ENCODE measurements around the gene CTTNBP2. TPM values are rescaled to one million over a fixed set of nuclear protein-coding genes. Genes with fewer than 3 reads are reported as not detected.

Gene CTTNBP2
- total and polyA plus RNA-seq, 10 donors, result 0.68 to 15.1 (median 8.5) TPM

GRCh38 chr7:117772421-117772820, 100.8 kb downstream of the CTTNBP2 start:
- H3K27me3 ChIP-seq (replicated peaks in 1 of 7), result no peaks in the 10 kb centered on the region
- peaks cover 0 to 7% (median 0%) of the 10 kb centered on the region in 6 donors for H3K4me1 ChIP-seq
- H3K9me3 ChIP-seq, result no peaks in the 10 kb centered on the region
- H3K36me3 ChIP-seq, result no peaks in the 10 kb centered on the region
- TF ChIP-seq POLR2AphosphoS5 (IDR thresholded peaks at IDR 0.05), result no peak
- TF ChIP-seq CTCF (IDR thresholded peaks at IDR 0.05 in 8 of 11, conservative IDR thresholded peaks at IDR 0.05 in 3 of 11), result no peak
- no peak for TF ChIP-seq POLR2A (IDR thresholded peaks at IDR 0.05)
- no peak for DNase-seq
- no peak overlapping the region for H3K4me3 ChIP-seq
- 92 to 97% (median 94%) methylated on average over 2 of the region's 2 CpGs for WGBS, 5 donors
- intact Hi-C loops (cut with DNase I; ENCODE audit: low total_unique reads), result no loop called here
- H3K27ac ChIP-seq, result no peak overlapping the region

GRCh38 chr7:117771756-117772155, 101.5 kb downstream of the CTTNBP2 start:
- intact Hi-C loops (cut with DNase I; ENCODE audit: low total_unique reads), result no loop called here
- peaks cover 0 to 7% (median 0%) of the 10 kb centered on the region in 6 donors for H3K4me1 ChIP-seq
- H3K27ac ChIP-seq, result no peak overlapping the region
- TF ChIP-seq POLR2AphosphoS5 (IDR thresholded peaks at IDR 0.05), result no peak
- no peak for TF ChIP-seq POLR2A (IDR thresholded peaks at IDR 0.05)
- no peaks in the 10 kb centered on the region for H3K36me3 ChIP-seq
- H3K4me3 ChIP-seq, result no peak overlapping the region
- no peaks in the 10 kb centered on the region for H3K27me3 ChIP-seq (replicated peaks in 1 of 7)
- H3K9me3 ChIP-seq, result no peaks in the 10 kb centered on the region
- 61 to 91% (median 67%) methylated on average over 4 of the region's 4 CpGs for WGBS, 5 donors
- DNase-seq, result no peak

GRCh38 chr7:117769085-117769484, 104.2 kb downstream of the CTTNBP2 start:
- no peak overlapping the region for H3K4me3 ChIP-seq
- WGBS, 5 donors, result 43 to 94% (median 90%) methylated on average over 1 of the region's 1 CpG
- no peak overlapping the region for H3K27ac ChIP-seq
- no peak for TF ChIP-seq POLR2AphosphoS5 (IDR thresholded peaks at IDR 0.05)
- no peak for TF ChIP-seq CTCF (IDR thresholded peaks at IDR 0.05 in 8 of 11, conservative IDR thresholded peaks at IDR 0.05 in 3 of 11)
- no peak for TF ChIP-seq POLR2A (IDR thresholded peaks at IDR 0.05)
- H3K4me1 ChIP-seq, result peaks cover 0 to 4% (median 0%) of the 10 kb centered on the region in 6 donors
- no peaks in the 10 kb centered on the region for H3K36me3 ChIP-seq
- intact Hi-C loops (cut with DNase I; ENCODE audit: low total_unique reads), result no loop called here
- no peak for DNase-seq
- no peaks in the 10 kb centered on the region for H3K9me3 ChIP-seq
- H3K27me3 ChIP-seq (replicated peaks in 1 of 7), result no peaks in the 10 kb centered on the region

- H3K27ac ChIP-seq, result no peak overlapping the region
- no peak for DNase-seq
- H3K36me3 ChIP-seq, result no peaks in the 10 kb centered on the region
- TF ChIP-seq POLR2AphosphoS5 (IDR thresholded peaks at IDR 0.05) (no peak), POLR2A (IDR thresholded peaks at IDR 0.05) (no peak), CTCF (IDR thresholded peaks at IDR 0.05 in 8 of 11, conservative IDR thresholded peaks at IDR 0.05 in 3 of 11) (no peak)
- no peaks in the 10 kb centered on the region for H3K9me3 ChIP-seq
- no peak overlapping the region for H3K4me3 ChIP-seq
- H3K4me1 ChIP-seq, result no peaks in the 10 kb centered on the region
- no peaks in the 10 kb centered on the region for H3K27me3 ChIP-seq (replicated peaks in 1 of 7)
- intact Hi-C loops (cut with DNase I; ENCODE audit: low total_unique reads), result no loop called here
Observed at GRCh38 chr7:117767951-117768350, 105.3 kb downstream of the CTTNBP2 start.

- no peak overlapping the region for H3K4me3 ChIP-seq
- intact Hi-C loops (cut with DNase I; ENCODE audit: low total_unique reads), result no loop called here
- no peak for DNase-seq
- H3K4me1 ChIP-seq, result no peaks in the 10 kb centered on the region
- no peak overlapping the region for H3K27ac ChIP-seq
- H3K36me3 ChIP-seq, result no peaks in the 10 kb centered on the region
- no peaks in the 10 kb centered on the region for H3K27me3 ChIP-seq (replicated peaks in 1 of 7)
- no peak for TF ChIP-seq POLR2A (IDR thresholded peaks at IDR 0.05)
- TF ChIP-seq POLR2AphosphoS5 (IDR thresholded peaks at IDR 0.05), result no peak
- no peak for TF ChIP-seq CTCF (IDR thresholded peaks at IDR 0.05 in 8 of 11, conservative IDR thresholded peaks at IDR 0.05 in 3 of 11)
- no peaks in the 10 kb centered on the region for H3K9me3 ChIP-seq
- WGBS, 5 donors, result 75 to 92% (median 88%) methylated on average over 2 of the region's 2 CpGs
Observed at GRCh38 chr7:117766913-117767312, 106.3 kb downstream of the CTTNBP2 start.

Measured in spleen (tissue), 11 donors.